GM11168 (cell line): ENCODE data around the gene LRRC17.
"Not testable (repeated sequence)": the region's sequence is repeated elsewhere in the genome, so short reads cannot be mapped to it uniquely, and the experiment has no call there.

Source experiments
- in situ Hi-C: fragments of 300-500 bp; cut with MboI; formaldehyde crosslinking; loops from one replicate; pipeline ENCODE4 v1.12.0; 2022; ENCODE audit warnings: low sequenced_read_pairs; ENCODE audit not compliant: unreplicated experiment

Gene LRRC17

DNA sequence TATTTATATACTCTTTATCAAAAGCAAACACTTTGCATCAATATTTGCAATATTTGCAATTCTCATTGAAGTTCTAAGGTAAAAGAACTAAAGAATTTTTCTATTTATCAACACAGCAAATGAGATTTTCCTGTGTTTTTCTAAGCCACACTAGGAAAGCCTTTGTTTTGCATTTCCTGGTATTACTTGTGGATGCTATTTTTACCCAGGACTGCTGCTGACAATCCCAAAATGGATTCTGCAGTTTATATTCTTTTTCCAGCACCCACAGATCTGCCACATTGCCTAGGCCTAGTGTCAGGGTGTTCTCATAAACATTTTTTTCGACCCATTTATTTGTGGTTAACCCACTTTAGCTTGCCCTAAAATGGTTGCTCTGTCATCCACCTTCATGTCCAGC is 25.9 kb downstream of the LRRC17 start:
- in situ Hi-C loops = no loop called here

DNA sequence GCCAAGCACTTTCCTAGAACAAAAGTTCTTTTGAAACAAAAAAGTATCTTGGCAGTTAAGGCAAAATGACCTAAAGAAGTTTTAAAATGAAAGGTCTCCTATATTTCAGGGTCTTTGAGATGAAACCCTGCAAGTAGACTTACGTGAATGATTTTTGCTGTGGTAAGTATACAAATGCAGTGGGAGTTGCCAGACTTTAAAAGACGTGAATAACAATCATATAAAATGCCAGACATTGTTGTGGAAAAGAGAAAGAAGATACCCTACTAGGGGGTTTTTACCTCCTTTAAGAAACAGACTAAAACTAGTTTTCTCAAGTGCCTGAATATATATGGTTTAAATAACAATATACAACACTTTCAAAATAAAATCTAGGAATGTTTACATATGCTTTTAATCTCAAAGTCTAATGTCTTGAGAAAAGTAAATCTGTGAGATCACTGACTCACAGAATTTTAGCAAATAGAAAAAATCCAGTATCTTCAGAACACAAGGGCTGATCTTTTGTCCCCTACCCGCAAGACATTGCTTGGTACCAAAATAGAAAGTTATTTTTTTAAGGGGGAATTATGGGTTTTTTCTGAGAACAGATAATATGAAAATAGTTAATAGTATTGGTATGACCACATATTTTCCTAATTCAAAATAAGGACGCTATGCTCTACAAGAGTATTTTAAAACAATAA is 29.5 kb downstream of the LRRC17 start:
- in situ Hi-C loops = no loop called here

DNA sequence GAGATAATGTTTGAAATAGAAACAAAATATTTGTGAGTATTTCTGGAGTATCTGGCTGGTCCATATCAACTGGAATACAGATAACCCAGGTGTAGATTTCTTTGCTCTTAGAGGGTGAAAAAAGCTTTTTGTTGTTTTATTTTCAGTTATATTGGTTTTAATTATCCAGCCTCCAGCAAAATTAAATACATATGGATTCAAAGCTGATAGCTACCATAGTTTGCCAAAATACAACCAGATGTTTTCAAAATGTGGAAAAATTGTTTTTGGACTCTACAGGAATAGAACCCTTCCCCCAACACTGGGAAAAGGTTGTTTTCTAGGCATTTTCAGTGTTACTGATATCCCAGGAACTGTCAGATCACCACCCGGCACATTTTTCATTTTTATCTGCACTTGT is 30.1 kb downstream of the LRRC17 start:
- in situ Hi-C loops = no loop called here

DNA sequence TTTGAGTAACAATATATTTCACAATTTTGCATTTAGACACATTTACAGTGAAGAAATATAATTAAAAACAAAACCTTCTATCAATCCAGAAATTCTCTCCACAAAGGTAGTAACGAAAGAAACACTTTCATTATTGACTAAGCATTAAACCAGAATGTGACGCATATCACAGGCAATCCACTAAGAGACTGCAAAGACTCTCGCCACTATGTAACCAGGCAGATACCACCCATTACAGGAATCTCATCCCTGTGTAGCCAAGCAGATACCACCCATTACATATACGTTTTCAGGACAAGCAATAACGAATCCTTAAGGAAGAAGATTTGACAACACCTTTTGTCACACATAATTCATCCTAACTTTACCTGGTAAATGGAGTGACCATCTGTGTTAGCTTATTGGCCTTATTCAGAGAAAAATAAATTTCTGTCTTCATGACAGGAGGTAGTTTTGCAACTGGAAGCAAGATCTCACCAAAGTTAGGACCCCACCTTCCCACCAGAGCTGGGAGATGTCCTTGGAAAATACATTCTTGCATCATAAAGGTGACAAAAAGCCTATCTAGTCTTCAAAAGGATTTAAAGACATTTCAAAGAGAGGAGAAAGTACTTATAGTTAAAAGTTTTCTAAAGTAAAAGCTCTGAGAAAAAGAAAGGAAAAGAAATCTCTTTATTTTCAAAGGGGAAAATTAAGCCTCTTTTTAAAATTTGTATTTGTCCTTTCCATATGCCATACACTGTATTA is 30.8 kb downstream of the LRRC17 start:
- in situ Hi-C loops = no loop called here

DNA sequence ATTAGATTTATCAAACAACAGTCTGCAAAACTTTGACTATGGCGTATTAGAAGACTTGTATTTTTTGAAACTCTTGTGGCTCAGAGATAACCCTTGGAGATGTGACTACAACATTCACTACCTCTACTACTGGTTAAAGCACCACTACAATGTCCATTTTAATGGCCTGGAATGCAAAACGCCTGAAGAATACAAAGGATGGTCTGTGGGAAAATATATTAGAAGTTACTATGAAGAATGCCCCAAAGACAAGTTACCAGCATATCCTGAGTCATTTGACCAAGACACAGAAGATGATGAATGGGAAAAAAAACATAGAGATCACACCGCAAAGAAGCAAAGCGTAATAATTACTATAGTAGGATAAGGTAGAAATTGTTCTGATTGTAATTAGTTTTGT is 31.4 kb downstream of the LRRC17 start:
- in situ Hi-C loops = no loop called here

DNA sequence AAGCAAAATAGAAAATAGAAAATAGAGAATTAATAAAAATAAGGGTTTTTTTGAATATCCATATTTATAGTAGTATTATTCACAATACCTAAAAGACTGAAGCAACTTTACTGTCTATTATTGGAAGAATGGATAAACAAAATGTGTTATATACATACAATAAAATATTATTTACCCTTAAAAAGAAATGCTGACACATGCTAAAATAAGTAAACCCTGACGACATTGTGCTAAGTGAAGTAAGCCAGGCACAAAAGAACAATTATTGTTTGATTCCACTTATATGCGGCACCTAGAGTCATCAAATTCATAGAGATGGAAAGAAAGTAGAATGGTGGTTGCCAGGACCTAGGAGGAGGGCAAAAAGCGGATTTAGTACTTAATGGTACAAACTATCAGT is 39.0 kb downstream of the LRRC17 start:
- in situ Hi-C loops = no loop called here

DNA sequence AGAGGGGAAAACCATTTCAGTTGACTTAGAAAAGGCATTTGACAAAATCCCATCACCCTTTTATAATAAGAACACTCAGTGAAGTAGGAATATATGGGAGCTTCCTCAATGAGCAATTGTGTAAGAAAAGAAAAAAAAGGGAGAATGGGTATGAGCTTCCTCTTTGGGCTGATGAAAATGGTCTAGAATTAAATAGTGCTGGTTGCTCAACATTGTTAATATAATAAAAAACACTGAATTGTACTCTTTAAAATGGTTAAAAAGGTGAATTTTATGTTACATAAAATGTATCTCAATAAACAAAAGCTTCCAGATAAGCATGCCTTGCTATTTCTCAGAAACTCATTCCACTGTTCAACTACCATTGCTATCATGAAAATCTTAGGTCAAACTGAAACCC is 40.6 kb downstream of the LRRC17 start:
- in situ Hi-C loops = no loop called here

DNA sequence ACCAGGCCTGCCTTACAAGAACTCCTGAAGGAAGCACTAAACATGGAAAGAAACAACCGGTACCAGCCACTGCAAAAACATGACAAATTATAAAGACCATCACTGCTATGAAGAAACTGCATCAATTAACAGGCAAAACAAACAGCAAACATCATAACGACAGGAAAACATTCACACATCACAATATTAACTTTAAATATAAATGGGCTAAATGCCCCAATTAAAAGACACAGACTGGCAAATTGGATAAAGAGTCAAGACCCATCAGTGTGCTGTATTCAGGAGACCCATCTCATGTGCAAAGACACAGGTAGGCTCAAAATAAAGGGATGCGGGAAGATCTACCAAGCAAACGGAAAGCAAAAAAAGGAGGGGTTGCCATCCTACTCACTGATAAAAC is 41.6 kb downstream of the LRRC17 start:
- in situ Hi-C loops = not testable (repeated sequence)

DNA sequence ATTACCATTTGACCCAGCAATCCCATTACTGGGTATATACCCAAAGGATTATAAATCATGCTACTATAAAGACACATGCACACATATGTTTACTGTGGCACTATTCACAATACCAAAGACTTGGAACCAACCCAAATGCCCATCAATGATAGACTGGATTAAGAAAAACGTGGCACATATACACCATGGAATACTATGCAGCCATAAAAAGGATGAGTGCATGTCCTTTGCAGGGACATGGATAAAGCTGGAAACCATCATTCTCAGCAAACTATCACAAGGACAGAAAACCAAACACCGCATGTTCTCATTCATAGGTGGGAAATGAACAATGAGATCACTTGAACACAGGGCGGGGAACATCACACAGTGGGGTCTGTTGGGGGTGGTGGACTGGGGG is 45.2 kb downstream of the LRRC17 start:
- in situ Hi-C loops = not testable (repeated sequence)

DNA sequence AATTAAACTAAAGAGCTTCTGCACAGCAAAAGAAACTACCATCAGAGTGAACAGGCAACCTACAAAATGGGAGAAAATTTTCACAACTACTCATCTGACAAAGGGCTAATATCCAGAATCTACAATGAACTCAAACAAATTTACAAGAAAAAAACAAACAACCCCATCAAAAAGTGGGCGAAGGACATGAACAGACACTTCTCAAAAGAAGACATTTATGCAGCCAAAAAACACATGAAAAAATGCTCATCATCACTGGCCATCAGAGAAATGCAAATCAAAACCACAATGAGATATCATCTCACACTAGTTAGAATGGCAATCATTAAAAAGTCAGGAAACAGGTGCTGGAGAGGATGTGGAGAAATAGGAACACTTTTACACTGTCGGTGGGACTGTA is 49.2 kb downstream of the LRRC17 start:
- in situ Hi-C loops = not testable (repeated sequence)

DNA sequence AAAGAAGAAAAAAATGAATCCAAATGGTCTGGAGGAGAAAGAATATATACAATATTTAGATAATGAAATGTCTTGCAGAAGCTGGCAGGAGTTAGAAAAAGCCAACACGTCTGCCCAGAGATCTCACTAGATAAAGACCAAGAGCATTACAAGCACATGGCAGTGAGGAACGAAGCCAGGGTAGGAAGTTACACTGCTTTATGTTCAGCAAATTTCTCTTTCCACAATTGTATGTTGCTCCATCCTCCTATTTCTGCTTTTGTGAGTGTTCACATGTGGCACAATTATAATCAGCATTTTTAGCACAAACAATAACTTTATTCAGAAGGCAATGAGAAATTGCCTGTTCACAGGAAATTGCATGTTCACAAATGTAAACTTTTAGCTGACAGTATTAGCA is 53.7 kb downstream of the LRRC17 start:
- in situ Hi-C loops = no loop called here

DNA sequence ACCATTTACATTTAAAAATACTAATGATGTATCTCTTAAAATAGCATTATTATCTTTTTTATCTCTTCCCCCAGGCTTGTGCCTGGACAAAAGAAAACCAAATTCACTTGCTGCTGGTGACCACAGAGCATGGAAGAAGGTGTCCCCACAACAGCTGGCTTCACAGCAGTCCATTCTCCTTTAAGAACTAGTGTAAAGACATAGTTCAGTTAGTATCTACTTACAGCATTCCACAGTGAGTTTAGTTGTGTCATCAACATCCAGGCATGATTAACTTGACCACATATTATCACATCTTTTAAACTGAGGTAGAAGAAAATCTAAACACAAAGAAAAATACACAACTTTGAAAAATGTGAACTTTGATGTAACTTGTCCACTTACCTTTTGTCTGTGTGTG is 55.0 kb downstream of the LRRC17 start:
- in situ Hi-C loops = no loop called here

DNA sequence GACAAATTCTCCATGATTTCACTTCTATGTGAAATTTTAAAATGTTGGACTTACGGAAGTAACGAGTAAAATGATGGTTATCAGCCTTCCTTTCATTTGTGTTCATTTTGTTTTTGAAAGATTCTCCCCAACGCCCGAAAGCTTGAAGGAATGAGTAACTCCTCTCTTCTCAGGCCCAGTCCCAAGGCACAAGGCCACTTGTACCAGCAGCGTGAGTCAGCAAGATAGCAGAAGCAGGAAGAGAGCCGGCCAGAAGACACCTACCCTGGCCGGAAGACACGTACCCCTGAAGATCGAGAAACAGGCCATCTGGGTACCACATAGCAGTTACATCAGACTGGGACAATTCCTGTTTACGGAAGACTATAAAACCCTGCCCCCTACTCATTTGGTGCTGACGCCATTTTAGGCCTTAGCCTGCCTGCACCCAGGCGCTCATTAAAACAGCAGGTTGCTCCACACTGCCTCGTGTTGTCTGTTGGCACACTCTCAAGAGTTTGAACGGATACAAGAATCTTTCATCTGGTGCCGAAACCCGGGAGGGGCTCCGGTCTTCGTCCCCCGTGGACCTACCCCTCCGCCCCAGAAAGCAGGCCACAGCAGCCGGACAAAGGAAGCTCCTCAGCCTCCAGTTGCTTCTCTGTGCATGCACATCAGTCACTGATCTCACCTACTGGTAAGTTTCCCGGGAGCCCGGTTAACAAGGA is 60.4 kb downstream of the LRRC17 start:
- in situ Hi-C loops = no loop called here

DNA sequence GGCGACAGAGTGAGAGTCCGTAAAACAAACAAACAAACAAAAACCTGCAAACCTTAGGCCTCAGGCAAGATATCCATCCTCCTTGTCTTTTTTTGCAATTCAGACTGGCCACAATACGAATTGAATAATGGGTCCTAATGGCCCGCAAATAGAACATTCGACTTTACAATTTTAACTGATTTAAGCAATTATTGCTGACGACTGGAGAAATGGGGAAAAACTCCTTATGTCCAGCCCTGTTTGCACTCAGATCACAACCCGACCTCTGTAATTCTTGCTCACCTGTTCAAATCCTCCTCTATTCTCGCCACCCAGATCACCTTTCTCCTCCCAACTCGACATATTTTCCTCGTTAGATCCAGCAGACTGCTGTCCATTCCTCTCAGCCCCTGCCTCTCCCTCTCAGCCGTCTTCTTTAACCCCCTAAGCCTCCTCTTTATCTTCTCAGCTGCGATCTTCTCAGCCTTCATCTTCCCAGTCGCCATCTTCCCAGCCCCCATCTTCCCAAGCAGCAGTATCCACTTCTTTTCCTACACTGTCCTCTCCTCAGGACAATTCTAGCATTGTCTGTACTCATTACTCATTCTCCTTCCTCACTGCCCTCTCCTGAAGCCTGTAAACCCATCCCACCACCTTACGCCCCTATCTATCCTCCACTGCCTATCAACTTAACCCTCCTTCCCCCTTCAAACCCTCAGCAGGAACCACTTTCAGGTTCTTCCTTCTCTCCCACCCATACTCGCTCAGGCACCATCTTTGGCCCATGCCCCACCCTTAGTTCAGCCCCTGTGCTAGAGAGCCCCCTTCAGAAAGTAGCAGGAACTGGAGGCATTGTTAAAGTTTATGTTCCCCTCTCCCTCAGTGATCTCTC is 61.8 kb downstream of the LRRC17 start:
- in situ Hi-C loops = no loop called here

DNA sequence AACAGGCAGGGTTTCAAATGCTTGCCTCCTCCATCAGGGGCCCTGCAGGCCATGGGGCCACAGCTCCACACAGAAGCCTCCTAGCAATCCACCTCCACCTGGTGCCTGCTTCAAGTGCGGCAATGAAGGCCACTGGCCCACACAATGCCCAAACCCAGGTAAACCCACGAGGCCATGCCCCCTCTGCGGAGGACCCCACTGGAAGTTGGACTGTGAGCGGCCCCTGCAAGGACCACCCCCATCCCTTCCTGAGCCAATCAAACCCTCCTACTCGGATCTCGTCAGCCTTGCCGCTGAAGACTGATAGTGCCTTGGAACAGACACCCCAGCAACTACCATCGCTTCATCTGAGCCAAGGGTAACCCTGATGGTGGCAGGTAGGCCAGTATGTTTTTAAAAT is 63.1 kb downstream of the LRRC17 start:
- in situ Hi-C loops = no loop called here

DNA sequence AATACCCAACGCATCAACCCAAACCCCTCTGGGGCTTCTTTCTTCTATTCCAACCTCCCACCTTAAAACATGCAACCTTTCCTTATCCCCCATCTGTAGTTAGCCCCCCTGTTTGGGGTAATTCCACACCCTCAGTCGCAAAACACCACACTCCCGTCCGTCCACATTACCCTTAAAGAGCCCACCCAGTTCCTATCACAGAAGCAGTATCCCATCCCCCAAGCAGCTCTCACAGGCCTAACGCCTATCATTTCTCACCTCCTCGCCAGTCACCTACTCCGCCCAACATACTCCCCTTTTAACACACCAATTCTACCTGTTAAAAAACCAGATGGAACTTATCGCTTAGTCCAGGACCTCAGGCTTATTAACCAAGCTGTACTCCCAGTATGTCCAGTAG is 63.7 kb downstream of the LRRC17 start:
- in situ Hi-C loops = no loop called here

DNA sequence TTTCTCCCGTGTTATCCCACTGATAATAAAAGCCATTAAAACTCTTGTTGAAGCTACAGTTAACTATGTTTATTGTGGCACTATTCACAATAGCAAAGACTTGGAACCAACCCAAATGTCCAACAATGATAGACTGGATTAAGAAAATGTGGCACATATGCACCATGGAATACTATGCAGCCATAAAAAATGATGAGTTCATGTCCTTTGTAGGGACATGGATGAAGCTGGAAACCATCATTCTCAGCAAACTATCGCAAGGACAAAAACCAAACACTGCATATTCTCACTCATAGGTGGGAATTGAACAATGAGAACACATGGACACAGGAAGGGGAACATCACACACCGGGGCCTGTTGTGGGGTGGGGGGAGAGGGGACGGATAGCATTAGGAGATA is 64.8 kb downstream of the LRRC17 start:
- in situ Hi-C loops = not testable (repeated sequence)

DNA sequence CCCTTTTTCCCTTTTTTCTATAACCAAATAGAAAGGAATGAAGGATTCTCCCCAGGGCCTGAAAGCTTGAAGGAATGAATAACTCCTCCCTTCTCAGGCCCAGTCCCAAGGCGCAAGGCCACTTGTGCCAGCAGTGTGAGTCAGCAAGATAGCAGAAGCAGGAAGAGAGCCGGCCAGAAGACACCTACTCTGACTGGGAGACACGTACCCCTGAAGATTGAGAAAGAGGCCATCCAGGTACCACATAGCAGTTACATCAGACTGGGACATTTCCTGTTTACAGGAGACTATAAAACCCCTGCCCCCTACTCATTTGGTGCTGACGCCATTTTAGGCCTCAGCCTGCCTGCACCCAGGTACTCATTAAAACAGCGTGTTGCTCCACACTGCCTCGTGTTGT is 65.5 kb downstream of the LRRC17 start:
- in situ Hi-C loops = no loop called here

DNA sequence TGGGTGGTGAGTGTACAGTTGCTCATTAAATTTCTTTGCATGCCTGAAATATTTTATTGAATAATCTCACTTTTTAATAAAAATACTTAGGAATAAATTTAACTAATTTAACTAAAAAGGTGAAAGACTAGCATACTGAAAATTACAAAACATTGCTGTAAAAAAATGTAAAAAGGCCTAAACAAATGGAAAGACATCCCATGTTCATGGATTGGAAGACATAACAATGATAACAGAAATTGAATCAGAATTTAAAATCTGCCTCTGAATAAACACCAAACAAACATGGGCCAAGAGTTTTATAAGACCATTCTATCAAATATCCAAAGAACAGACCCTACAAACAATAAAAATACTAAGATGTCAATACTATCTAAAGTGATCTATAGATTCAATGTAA is 66.9 kb downstream of the LRRC17 start:
- in situ Hi-C loops = no loop called here

DNA sequence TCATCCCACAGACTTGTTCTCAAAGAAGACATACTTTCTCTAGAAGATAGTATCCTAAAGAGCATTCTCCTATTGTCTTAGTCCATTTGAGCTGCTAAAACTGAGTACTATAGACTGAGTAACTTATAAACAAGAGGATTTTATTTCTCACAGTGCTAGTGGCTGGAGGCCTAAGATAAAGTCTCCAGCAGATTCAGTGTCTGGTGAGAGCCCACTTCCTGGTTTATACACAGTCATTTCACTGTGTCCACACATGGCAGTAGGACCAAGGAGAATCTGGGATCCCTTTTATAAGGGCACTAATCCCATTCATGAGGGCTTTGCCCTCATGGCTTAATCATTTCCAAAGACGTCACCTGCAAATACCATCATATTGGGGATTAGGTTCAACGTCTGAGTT is 68.7 kb downstream of the LRRC17 start:
- in situ Hi-C loops = no loop called here

DNA sequence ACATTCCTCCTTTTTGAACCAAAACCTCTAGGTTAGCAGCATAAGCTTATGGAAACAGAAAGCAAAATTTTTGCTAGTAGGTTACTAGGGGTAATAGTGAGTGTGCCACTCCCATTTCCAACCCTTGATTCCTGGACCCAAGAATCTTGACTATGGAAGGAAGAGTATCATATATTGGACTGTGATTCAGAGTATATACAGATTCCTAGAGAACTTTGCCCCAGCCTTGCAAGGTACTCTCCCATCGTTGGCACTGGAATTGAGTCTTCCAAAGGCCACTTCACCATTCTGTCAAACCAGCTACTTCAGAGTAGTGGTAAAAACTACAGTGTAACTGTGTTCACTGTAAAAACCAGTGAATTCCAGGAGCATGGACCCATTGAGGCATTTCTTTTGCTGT is 69.4 kb downstream of the LRRC17 start:
- in situ Hi-C loops = no loop called here
